NCI-H82 treated with DMSO at 0.1 percent for 48 hours (cell line): ENCODE data around the gene INF2.
"Not testable (repeated sequence)": the region's sequence is repeated elsewhere in the genome, so short reads cannot be mapped to it uniquely, and the experiment has no call there.

Experiments
- DNase-seq: peaks from one replicate; lab custom pipeline; 2025; ENCODE audit not compliant: unreplicated experiment; lab: John Stamatoyannopoulos, UW

INF2 gene

GRCh38 chr14:104718147-104718546 is 28.7 kb downstream of the INF2 start:
- no peak for DNase-seq

DNA sequence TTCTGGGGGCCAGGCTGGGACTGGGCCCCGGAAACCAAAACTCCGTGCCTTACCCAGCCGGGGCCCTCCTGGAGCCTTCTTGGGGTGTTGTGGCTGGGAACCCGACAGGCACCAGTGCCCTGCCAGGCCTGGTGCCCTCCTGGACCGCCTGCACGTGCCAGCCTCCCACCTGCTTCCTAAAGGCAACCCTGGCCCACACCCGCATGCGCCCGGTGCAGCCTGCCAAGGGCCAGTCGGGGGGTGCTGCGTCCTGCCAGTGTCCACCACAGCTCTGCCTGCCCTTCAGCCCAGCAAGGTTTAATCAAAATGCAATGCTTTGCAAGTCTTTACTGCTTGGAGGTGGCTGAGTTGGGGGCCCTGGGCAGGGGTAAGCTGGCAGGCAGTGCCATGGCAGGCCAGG is 29.5 kb downstream of the INF2 start:
- no peak for DNase-seq

DNA sequence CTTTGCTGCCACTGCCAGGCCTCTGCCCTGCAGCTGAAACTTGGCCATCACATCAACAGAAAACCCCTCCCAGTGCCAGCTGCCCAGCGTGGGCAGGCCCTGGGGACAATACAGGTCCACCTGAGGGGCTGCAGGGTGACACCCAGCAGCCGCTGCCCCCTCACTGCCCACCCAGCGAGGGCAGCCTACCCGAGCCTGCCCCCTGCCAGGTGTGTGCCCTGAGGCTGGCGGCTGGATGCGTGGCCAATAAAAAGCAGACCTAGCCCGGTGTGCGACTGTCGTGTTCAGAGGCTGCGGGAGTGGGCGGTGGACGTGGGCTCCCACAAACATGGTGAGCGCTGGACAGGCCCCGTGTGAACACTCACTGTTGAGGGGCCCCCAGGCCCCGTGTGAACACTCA is 29.9 kb downstream of the INF2 start:
- no peak for DNase-seq

DNA sequence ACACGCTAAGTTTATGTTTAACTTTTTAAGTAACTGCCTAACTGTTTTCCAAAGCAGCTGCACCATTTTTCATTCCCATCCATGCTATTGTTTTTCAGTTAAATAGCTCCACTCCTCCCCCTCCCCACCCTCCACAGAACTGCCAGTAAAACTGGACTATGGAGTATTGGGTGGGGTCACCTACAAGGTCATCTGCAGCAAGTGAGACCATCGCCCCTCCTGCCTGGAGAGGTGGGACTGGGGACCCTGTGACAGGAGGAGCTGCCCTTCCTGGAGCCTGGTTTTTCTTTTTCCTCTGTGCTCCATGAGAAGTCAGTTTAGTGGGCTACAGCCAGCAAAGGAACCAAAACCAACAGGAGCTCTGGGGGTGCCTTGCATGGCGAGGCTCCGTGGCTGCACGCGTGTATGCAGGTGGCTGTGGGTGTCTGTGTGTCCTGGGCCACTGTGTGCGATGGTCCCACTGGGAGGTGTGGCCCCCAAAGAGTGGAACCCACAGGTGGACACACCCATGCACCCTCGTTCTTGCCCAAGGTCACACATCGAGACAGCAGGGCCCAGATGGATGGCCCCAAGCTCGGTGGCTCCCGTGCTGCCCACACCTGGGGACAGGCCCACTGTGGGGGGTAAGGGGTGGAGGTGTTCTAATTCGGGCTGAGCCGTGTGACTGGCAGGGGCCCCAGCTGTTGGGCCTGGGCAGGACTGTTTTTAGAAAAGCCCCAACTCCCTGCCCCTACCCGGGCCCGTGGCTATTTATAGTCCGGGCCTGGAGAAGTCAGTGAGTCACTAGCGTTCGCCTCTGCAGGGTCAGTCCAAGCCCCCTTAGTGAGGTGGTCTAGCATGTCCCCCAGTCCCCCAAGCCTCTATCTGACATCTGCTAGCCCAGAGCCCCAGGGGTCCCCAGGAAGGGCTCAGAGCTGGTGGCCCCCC is 32.4 kb downstream of the INF2 start:
- DNase-seq, result no peak

DNA sequence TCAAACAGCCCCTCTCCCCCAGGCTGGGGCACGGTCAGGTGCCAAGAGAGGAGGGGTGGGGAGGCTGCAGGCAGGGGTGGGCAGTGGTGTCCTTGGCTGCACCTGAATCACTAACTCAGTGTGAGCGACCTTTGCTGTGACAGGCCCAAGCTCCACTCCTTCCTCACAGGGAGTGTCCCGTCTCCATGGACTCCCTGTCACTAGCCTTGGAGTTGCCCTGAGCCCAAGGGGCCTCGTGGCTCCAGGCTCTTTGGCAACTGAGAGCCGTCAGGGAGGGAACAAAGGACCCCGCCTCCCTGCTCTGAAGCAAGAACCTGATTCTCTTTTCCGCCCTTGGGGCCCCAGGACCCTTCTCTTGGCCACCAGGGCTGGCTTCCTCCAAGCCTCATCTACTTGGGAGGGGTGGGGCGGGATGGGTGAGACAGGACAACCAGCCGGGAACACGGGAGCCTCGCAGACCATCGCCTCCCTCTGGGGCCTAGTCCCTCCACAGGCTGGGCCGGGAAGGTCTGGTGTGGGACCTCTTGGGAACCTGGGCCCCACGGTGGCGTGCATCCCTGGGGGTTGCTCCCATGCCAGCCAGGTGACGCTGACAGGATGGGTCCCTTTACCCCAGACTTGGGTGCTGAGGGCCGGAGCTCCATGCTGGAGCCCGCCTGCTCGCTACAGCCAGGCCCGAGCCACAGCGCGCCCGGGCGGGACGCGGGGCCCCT is 33.7 kb downstream of the INF2 start:
- DNase-seq, result no peak

- DNase-seq, result no peak
Measured at GRCh38 chr14:104723651-104724406, 34.4 kb downstream of the INF2 start, which contains the start of gene ADSS1. ADSS1 (plus strand) TSS chr14:104724229; CDS start chr14:104724271, 42 bp downstream.

DNA sequence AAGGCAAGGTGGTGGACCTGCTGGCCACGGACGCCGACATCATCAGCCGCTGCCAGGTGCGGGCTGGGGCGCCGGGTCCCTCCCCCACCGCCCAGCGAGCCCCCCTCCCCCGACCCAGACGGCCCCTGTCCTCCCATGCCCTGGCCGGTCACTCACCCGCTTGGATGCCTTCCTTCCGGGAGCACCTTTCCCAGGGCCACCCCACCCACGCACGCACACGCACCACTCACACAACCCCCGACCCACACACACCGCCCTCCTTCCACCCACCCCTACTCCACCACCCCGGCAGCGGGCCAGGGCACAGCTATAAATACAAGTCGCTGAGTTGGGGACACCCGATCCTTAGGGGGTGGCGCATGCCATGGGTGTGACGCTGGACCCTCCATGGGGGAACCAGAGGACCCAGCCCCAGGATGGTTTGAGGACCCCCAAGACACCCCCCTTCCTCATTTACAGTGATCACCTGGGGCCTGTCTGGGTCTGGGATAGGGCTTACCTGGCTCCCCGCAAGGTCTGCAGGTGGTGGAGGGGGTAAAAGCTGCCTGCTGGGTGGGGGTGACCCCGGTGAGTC is 35.1 kb downstream of the INF2 start:
- DNase-seq, result no peak

GRCh38 chr14:104724981-104725771 is 35.8 kb downstream of the INF2 start:
- no peak for DNase-seq

DNA sequence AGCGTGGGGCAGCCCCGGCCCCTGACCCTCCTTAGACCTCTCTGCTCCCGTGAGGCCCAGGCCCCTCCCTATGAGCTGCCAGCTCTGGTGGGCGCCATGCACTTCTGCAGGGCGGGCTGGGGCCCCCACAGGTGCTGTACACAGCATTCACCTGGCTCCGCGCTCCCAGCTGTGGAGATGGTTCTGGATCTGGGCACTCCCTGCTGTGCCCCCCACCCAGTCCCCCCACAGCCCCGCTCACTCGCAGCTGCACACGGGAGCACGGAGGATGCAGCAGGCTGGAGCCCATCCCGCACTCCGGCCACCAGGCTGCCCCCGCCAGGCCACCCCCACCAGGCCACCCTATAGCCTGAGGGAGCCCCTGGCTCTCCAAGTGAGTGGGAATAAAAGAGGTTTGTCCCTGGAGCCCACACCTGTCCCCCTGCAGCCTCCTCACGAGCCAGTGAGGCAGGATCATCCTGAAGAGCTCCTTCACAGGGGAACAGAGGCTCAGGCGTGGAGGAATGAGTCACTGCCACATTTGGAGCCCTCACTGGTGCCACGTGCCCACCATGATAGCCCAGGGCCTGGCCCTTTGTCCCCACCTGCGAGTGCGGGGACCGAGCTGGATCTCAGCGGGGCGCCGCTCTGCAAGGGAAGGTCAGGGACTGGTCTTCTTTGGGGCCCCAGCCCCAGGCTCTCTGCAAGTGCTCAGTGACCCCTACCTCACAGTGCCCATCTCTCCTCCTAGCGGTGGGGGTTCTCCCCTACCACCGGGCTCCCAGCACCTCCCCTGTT is 36.5 kb downstream of the INF2 start:
- DNase-seq, result no peak

- DNase-seq, result no peak
Measured at GRCh38 chr14:104726600-104727451, 37.4 kb downstream of the INF2 start.

DNA sequence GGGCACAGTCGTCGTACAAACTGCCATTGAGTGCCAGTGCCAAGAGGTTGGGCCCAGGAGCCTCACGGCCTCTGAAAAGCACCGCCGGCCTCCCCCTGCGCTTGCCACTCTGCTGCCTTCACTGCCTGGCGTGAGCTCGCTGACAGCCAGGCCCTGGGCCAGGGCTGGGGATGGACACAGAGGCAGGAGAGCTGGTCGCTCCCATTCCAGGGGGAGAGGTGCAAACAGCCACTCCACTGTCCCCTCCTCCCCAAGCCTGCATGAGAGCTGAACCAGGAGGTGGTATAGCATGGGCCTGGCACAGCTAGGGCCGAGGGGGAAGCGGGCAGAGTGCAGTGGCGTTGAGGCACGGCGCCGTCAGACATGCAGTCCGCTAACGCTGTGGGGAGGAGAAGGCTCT is 39.2 kb downstream of the INF2 start:
- no peak for DNase-seq

GRCh38 chr14:104729176-104729834 is 39.9 kb downstream of the INF2 start:
- not testable (repeated sequence) for DNase-seq

GRCh38 chr14:104729835-104730181 is 40.4 kb downstream of the INF2 start:
- no peak for DNase-seq

- no peak for DNase-seq
Measured at GRCh38 chr14:104730487-104730886, 41.1 kb downstream of the INF2 start.

GRCh38 chr14:104731320-104732294 is 42.2 kb downstream of the INF2 start:
- no peak for DNase-seq

DNA sequence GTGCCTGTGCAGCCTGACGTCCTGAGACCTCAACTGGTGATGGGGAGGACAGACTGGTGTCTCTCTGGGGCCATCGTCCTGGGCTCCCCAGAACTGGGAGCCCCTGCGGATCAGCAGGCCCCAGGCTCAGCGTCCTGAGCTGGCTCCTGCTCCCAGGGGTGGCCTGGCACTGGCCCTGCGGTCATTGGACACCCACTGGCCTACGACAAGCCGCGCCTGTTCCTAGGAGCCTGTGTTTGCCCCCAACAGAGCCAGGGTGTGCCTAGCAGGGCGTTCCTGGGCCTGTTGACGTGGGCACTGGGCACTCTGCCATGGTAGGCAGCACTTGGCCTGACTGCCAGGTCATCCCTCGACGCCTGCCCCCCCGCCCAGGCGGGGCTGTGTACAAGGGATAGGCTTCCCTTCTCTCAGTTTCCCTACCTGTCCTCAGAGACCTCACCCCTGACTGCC is 43.0 kb downstream of the INF2 start:
- DNase-seq, result no peak
